ENCODE results near the gene SERINC3.

DNA sequence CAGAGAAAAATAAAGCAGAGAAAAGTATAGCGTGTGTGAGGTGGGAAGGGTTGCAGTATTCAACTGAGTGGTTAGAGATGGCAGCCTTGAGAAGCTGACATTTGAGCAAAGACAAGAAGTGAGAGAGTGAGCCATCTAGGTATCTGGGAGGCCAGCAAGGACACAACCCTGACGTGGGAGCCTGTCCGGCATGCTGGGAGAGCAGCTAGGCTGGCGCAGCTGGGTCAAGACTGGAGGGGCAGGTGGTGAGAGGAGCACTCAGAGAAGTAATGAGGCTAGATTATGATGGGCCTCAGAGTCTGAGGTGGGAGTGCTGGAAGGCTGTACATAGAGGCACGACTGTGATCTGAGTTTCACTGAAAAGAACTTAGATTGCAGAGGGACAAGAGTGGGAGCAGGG, 33.3 kb downstream of the SERINC3 start:
- TF ChIP-seq, protein P1, sequence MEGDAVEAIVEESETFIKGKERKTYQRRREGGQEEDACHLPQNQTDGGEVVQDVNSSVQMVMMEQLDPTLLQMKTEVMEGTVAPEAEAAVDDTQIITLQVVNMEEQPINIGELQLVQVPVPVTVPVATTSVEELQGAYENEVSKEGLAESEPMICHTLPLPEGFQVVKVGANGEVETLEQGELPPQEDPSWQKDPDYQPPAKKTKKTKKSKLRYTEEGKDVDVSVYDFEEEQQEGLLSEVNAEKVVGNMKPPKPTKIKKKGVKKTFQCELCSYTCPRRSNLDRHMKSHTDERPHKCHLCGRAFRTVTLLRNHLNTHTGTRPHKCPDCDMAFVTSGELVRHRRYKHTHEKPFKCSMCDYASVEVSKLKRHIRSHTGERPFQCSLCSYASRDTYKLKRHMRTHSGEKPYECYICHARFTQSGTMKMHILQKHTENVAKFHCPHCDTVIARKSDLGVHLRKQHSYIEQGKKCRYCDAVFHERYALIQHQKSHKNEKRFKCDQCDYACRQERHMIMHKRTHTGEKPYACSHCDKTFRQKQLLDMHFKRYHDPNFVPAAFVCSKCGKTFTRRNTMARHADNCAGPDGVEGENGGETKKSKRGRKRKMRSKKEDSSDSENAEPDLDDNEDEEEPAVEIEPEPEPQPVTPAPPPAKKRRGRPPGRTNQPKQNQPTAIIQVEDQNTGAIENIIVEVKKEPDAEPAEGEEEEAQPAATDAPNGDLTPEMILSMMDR (IDR thresholded peaks at IDR 0.05; ENCODE audit: low read length): no peak
- no peak for TF ChIP-seq EZH2 (optimal IDR thresholded peaks at IDR 0.05; ENCODE audit: low read depth, low read length)

Data from MM.1S (cell line).